Measurements from ENCODE around the gene KRTAP12-1.
"Not testable (repeated sequence)": the region's sequence is repeated elsewhere in the genome, so short reads cannot be mapped to it uniquely, and the experiment has no call there.

KRTAP12-1 gene

GRCh38 chr21:44664691-44665090 lies 17.3 kb downstream of the KRTAP12-1 start:
- DNase-seq = no peak

DNA sequence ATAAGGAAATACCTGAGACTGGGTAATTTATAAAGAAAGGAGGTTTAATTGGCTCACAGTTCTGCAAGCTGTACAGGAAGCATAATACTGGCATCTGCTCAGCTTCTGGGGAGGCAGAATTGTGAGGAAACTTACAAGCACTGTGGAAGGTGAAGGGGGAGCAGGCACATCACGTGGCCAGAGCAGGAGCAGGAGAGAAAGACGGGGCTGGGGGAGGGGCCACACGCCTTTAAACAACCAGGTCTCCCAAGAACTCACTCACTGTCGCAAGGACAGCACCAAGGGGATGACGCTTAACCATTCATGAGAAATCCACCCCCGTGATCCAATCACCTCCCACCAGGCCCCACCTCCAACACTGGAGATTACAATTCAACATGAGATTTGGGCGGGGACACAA lies 20.4 kb downstream of the KRTAP12-1 start:
- DNase-seq = not testable (repeated sequence)

DNA sequence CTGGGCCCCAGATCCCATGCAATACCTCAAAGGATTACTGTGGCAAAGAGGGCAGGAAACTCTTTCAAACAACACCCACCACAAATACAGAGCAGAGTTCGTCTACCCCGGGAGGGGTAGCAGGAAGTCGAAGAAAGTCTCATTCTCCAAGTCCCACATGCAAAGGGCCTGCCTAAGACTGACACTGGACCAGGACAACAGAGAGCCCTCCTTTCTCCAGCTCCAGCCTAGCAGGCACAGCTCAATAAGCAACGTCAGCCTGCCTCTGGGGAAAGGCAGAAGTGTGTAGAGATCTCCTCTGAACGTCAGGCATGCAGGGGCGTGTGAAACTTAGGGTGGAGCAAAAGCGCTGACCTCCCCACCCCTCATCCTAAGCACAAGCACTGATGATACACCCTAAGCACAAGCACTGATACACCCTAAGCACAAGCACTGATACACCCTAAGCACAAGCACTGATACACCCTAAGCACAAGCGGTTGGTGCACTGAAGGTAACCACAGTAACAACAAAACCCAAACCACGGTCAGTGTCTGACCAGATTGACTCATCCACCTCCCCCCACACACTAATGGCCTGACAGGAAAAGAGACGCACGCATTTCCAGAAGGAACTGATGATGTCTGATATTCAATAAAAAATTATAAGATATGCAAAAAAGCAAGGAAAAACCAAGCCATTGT lies 22.9 kb downstream of the KRTAP12-1 start:
- DNase-seq = no peak

DNA sequence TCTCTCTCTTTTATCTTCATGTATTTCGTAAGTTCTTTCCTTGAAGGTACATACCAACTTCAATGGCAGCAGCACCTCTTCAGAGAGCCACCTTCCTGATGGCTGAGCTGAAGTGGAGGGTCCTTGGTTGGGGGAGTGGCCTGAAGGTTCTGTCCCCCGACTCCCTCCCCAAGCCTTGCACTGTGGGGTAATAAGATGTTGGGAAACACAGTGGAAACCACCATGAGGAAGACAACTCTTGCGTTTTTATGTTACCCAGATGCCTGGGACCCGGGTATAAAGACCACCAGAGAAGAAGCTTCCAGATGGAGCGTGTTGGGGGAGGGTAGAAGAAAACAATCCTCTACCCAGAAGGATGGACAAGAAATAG lies 23.4 kb downstream of the KRTAP12-1 start:
- DNase-seq = no peak

GRCh38 chr21:44657635-44658540 lies 24.1 kb downstream of the KRTAP12-1 start, which contains the start of gene KRTAP12-3:
Gene KRTAP12-3 (plus strand): TSS chr21:44657932. CDS start chr21:44657980, 48 bp downstream.
- no peak for DNase-seq

GRCh38 chr21:44656868-44657267 lies 25.1 kb downstream of the KRTAP12-1 start:
- no peak for DNase-seq

- no peak for DNase-seq
Measured at GRCh38 chr21:44654576-44655175, 27.3 kb downstream of the KRTAP12-1 start, which contains the start of gene KRTAP12-4. Gene KRTAP12-4 (minus strand): TSS chr21:44654659. CDS start chr21:44654614, 45 bp downstream.

GRCh38 chr21:44653656-44654575 lies 28.0 kb downstream of the KRTAP12-1 start:
- no peak for DNase-seq

DNA sequence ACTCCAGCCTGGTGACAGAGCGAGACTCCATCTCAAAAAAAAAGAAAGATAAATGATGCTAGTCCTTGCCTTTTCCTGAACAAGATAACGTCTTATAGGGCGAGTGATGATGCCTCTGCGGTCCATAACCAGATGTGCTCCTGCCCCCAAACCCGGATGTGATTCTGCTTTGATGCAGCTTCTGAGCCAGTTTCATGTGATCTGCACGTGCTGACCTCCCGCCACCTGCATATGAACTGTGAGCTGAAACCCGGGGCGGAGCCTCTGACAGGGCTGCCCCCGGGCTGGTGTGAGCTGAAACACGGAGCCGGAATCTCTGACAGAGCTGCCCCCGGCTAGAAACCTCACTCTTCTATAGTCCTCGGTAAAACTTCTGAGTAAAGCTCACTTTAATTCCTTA lies 28.8 kb downstream of the KRTAP12-1 start:
- DNase-seq = no peak

GRCh38 chr21:44650973-44651675 lies 30.8 kb downstream of the KRTAP12-1 start:
- no peak for DNase-seq

- DNase-seq = no peak
Measured at GRCh38 chr21:44650265-44650972, 31.5 kb downstream of the KRTAP12-1 start.

GRCh38 chr21:44649521-44650100 lies 32.4 kb downstream of the KRTAP12-1 start:
- no peak for DNase-seq

DNA sequence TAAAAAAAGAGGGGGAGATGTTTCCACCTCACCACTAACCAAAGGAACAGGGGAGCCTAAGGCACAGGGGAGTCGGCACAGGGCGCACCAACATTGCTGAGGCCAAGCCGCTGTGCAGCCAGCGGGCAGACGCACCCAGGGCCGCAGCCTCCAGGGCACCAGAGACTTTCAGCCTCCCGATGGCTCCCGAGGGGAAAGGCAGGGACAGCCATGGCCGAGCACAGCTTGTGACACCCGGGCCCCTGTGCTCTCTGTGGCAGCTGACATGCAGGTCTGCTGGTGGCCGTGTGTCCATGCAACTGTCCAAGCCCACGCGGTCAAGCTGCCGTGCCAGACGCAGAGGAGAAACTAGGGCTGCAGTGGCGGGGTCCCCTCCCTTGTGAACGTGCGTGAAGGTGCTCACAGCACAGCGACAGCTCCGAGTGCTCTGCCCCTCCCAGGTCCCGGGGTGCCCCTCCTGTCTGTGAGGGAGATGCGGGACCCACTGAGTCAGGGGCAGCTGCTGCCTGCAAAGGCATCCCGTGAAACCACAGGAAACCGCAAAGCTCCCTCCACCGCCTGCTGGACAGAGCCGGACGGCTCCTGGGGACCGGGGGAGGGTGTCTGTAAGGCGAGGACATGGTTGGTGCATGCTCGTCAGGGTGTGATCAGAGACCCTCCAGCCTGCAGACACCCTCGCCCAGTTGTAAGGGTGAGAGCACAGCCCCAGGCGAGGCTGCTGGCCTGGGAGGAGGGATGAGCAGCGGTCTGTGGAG lies 33.2 kb downstream of the KRTAP12-1 start:
- DNase-seq = no peak

GRCh38 chr21:44647222-44647552 lies 34.8 kb downstream of the KRTAP12-1 start:
- DNase-seq = no peak

DNA sequence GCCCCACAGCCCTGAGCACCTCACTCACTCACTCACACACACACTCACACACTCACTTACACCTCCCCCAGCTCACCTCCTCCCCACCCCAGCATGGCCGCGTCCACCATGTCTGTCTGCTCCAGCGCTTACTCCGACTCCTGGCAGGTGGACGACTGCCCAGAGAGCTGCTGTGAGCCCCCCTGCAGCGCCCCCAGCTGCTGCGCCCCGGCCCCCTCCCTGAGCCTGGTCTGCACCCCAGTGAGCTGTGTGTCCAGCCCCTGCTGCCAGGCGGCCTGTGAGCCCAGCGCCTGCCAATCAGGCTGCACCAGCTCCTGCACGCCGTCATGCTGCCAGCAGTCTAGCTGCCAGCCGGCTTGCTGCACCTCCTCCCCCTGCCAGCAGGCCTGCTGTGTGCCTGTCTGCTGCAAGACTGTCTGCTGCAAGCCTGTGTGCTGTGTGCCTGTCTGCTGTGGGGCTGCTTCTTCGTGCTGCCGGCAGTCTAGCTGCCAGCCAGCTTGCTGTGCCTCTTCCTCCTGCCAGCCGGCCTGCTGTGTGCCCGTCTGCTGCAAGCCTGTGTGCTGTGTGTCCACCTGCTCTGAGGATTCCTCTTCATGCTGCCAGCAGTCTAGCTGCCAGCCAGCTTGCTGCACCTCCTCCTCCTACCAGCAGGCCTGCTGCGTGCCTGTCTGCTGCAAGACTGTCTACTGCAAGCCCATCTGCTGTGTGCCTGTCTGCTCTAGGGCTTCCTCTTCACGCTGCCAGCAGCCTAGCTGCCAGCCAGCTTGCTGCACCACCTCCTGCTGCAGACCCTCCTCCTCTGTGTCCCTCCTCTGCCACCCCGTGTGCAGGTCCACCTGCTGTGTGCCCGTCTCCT lies 35.4 kb downstream of the KRTAP12-1 start, which contains the start of gene KRTAP10-11:
Gene KRTAP10-11, plus strand, starts transcription at position 49 of the 856 bp plus-strand sequence. Its CDS starts 45 bp downstream, at position 94.
- DNase-seq = not testable (repeated sequence)

- no peak for DNase-seq
Measured at GRCh38 chr21:44644878-44645277, 37.1 kb downstream of the KRTAP12-1 start.

GRCh38 chr21:44643741-44644310 lies 38.1 kb downstream of the KRTAP12-1 start:
- no peak for DNase-seq

DNA sequence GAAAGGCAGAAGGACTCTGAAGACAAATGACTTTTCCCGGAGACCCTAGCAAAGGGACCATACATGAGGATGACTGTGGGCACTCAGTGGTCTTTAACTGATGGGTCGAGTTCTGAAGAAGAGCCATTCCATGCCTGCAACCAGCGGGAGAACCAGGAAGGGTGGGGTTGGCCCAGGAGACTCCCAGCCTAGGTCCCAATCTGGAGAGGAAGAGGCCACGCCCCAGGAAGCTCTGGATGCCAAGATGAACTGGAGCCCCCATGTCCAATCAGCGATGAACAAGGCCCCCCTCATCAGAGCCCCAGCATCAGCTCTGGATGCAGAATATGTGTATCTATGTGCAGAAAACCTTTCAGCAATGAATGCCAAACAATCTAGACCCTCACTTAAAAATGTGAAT lies 41.2 kb downstream of the KRTAP12-1 start:
- no peak for DNase-seq

DNA sequence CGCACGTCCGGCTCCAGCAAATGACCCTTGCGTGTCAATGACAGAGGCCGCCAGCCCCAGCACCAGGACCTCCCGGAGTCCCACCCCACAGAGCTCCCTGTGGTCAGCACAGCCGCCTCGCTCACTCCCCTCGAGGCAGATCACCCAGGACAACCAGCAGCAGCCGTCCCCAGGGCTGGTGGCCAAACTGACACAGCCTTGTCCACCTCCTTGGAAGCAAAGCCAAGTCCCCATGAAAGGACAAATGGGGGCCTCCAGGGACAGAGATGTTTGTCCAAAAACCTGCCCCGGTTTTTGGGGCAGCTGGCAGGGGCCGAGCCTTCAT lies 42.7 kb downstream of the KRTAP12-1 start:
- DNase-seq = no peak
